Loucy (cell line): ENCODE data around the gene STRADA.

Experiments used
- EZH2phosphoT487 ChIP-seq: fragments of 200-600 bp; IDR thresholded peaks from 2 replicates; pipeline ENCODE4 v1.6.1; 2018; ENCODE audit warnings: antibody characterized with exemption, mild to moderate bottlenecking, moderate library complexity, borderline replicate concordance
- TF ChIP-seq, protein P1 (sequence below): fragments of 200-600 bp; sonication (generic); conservative IDR thresholded peaks from 2 replicates; pipeline ENCODE4 v1.5.1; 2014; ENCODE audit warnings: mild to moderate bottlenecking, antibody characterized with exemption, low read length

DNA sequence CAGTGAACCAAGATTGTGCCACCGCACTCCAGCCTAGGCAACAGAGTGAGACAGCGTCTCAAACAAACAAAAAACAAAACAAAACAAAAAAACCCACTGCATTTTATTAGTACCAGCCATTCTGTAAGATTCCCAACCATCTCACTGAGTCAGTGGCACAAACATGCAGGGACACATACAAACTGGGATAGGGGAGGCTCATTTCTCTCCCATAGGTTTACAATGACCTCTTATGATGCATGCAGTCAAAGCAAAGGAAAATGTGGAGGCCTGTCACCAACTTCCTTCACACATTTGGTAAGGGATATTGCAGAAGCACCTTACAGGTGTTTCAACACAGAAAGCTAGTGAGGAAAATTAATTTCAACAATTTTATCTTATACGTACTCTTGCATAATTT lies 12.4 kb upstream of the STRADA start:
- TF ChIP-seq, protein P1, sequence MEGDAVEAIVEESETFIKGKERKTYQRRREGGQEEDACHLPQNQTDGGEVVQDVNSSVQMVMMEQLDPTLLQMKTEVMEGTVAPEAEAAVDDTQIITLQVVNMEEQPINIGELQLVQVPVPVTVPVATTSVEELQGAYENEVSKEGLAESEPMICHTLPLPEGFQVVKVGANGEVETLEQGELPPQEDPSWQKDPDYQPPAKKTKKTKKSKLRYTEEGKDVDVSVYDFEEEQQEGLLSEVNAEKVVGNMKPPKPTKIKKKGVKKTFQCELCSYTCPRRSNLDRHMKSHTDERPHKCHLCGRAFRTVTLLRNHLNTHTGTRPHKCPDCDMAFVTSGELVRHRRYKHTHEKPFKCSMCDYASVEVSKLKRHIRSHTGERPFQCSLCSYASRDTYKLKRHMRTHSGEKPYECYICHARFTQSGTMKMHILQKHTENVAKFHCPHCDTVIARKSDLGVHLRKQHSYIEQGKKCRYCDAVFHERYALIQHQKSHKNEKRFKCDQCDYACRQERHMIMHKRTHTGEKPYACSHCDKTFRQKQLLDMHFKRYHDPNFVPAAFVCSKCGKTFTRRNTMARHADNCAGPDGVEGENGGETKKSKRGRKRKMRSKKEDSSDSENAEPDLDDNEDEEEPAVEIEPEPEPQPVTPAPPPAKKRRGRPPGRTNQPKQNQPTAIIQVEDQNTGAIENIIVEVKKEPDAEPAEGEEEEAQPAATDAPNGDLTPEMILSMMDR = no peak
- no peak for TF ChIP-seq EZH2phosphoT487
